ENCODE measurements around the gene CCDC195.
A peak's percentile ranks its signal among the peaks of the same experiment; 100 is the strongest.
"Not testable (repeated sequence)": the region's sequence is repeated elsewhere in the genome, so short reads cannot be mapped to it uniquely, and the experiment has no call there.

CCDC195 gene

DNA sequence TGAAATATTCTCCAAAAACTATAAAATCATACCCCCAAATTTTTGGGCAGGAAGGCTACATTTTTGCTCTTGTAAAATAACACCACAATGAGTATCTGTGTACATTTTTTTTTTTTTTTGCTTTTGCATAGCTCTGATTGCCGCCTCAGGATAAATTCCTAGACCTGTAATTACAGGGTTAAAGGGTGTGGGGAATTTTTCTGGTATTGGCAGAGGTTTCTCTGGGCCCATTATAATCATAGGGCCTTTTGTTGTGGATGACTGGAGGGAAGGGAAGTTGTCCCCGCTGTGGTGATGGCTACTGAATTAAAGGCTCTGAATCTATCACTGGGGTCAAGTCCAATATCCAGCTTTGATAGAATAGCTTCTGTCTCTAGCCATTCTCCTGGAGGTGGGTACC, 26.6 kb downstream of the CCDC195 start:
- DNase-seq: no peak

DNA sequence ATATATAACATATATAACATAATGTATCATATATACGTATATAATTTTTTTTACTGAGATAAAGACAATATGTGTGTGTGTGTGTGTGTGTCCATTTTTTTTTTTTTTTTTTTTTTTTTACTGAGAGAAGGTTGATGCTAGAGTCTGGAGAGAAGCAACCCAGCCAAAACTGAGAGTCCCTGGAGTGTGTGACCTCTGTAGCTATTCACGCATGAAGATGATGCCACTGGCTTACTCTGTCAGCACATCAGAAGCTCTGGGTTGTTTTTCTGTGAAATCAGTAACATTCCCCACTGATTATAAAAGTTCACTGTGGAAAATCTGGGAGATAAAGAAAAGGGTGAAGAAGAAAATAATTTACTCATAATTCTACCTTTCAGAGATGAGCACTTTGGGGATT, 27.2 kb downstream of the CCDC195 start:
- DNase-seq: peak; percentile 32

DNA sequence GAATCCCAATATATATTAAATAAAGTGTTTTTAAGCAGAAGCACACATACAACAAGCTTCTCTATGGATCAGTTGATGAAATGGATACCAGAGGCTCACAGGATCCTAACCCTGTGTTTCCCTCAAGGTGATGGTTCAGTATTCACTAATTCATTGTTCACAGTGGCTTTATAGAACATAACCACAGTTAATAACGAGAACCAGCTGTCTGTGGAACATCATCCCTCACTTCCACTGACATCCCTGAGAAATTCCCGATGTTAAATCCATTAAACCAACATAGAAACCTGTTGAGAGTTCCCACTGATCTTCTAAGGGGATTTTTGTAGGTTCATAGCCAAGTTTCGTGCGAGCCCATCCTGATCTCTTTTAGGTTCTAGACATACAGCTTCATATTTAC, 29.0 kb downstream of the CCDC195 start:
- DNase-seq: no peak

DNA sequence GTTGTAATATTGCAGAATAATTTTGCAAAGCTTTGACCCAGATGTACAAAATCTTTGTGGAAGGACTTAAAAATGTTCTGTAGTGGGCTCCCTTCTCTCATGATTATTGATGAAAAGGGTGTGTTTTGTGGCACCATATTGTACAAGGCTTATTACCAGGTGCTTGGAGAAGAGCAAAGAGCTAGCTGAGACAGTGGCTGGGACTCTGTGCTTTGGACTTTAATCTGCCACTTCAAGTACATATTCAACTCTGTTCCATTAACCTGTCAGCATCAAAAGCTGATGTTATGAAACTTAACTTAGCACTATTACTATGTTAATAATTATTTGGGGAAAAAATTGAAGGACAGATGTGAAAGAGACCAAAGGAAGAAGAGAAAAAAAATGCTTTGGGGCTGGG, 31.0 kb downstream of the CCDC195 start:
- no peak for DNase-seq

DNA sequence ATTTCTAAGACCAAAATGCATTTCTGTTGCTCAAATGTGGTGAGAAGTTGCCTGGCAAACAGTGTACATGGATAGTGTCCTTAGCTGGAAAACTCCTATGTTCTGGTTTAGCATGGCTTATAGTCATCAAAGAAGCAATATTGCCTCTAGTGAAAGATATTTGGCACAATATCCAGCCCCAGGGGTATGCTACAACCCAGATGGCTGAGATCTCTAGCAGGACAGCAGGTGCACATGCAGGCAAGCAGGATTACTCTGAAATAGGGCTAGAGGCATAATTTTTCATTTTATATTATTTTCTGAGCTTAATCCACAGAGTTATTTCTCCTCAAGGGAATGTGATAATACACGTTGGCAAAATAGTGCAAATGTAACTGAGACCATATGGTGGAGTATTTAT, 34.0 kb downstream of the CCDC195 start:
- DNase-seq: peak; percentile 44

DNA sequence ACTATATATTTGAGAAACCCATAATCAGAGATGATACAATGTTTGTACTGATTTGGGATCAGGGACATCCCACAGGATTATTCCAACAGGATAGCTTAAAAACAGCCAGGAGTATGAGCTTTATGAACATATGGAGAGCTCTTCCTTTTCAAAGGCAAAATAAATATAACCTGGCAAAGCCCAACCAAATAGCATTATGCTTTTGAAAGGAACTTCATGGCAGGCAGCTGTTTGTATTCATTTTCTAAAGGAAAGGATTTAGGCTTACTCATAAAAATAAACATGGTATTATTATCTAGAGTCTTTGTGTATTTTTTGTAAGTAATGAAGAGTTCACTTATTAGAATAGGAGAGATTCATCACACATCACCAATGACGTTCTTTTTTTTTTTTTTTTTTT, 44.4 kb downstream of the CCDC195 start:
- DNase-seq: no peak

DNA sequence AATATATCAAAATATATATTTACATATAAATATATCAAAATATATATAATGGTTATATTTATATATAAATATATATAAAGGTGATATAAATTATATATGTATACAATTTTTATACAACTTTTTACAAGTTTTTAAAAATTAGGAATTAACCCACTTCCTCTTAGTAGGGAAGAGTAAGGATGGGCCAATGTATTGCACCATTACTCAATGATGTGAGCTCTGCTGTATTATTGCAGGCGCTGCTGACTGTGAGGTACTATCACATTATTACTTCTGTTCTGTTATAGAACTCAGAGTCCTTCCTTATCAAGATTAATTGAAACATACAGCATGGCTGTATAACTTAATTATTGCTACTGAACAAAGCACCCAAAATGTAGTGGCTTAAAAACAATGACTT, 46.0 kb downstream of the CCDC195 start:
- DNase-seq: no peak

DNA sequence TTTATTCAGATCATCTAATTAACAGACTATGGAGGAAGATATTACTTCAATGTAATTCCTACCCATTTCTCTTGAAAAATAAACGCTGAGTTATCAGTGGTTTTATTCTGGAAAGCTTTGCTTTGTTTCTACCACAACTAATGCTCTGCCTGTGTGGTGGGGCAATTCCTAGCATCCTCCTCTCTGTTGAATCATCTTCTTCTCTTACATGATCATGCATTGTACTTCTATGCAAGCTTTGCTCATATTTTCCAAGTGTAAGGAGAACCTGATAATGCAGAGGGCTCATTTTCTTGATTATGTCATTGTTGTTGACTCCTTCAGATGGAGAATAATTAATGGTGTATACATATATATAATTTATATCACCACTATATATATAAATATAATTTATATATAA, 46.7 kb downstream of the CCDC195 start:
- DNase-seq: no peak

DNA sequence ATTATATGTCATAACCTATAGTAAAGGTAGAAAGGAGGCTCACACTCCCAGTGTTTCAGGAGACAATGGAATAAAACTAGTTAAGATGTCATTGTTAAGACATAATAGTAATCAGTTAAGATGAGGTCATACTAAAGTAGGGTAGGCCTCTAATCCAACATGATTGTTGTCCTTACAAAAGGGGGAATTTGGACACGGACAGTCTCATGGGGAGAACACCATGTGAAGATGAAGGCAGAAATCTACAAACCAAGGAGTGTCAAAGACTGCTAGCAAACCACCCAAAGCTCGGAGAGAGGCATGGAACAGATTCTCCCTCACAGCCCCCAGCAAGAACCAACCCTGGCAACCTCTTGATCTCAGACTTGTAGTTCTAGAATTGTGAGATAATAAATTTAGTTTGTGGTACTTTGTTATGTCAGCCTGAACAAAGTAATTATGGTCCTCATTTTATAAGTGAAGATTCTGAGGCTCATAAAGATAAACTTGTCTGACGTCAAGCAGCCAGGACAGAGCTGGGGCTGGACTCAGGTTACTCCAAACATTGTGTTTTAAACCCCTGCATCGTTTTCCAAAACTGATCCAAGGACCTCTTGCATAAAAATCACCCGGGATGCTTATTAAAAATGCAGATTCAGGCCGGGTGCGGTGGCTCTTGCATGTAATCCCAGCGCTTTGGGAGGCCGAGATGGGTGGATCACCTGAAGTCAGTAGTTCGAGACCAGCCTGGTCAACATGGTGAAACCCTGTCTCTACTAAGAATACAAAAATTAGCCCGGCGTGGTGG, 47.8 kb downstream of the CCDC195 start:
- DNase-seq: no peak

DNA sequence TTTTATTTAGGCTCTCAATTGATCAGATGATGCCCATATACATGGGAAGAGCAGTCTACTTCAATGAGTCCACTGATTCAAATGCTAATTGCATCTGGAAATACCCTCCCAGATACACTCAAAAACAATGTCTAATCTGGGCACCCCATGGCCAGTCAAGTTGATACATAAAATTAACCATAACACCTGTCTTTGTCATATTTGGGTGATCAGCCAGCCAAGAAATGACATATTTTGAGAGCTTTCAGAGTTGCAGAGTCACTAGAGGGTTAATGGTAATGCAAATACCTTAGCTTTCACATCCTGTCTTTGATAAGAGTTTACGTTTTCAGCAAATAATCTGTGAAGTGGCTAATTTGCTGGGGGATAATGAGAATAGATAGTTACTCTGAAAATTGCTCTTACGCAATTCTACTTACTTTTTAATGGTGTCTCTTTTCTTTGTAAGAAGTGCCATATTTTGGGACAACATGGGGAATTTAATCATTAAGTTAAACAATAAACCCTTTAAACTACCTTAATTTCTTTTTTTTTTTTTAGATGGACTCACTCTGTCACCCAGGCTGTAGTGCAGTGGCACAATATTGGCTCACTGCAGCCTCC, 49.1 kb downstream of the CCDC195 start:
- DNase-seq: no peak

DNA sequence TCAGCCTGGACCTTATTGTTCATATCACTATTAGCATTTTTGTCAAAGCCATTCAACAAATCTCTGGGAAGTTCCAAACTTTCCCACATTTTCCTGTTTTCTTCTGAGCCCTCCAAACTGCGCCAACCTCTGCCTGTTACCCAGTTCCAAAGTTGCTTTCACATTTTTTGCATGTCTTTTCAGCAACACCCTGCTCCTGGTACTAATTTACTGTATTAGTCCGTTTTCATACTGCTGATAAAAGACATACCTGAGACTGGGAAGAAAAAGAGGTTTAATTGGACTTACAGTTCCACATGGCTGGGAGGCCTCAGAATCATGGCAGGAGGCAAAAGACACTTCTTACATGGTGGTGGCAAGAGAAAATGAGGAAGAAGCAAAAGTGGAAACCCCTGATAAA, 52.8 kb downstream of the CCDC195 start:
- not testable (repeated sequence) for DNase-seq

DNA sequence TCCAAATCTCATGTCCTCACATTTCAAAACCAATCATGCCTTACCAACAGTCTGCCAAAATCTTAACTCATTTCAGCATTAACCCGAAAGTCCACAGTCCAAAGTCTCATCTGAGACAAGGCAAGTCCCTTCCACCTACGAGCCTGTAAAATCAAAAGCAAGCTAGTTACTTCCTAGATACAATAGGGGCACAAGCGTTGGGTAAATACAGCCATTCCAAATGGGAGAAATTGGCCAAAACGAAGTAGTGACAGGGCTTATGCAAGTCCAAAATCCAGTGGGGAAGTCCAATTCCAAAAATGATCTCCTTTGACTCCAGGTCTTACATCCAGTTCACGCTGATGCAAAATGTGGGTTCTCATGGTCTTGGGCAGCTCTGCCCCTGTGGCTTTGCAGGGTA, 54.5 kb downstream of the CCDC195 start:
- DNase-seq: not testable (repeated sequence)

DNA sequence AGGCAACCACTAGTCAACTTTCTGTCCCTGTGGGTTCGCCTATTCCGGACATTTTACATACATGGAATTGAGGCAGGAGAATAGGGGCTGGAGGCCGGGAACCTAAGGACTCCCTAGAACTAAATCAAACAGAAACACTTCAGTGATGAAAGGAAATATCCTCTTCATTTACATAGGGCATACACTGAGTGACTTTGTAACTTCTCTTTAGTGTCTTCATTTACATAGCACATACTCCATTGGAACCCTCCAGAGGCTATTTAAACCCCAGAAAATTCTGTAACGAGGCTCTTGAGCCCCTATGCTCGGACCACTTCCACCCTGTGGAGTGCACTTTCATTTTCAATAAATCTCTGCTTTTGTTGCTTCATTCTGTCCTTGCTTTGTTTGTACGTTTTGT, 56.5 kb downstream of the CCDC195 start:
- no peak for DNase-seq

DNA sequence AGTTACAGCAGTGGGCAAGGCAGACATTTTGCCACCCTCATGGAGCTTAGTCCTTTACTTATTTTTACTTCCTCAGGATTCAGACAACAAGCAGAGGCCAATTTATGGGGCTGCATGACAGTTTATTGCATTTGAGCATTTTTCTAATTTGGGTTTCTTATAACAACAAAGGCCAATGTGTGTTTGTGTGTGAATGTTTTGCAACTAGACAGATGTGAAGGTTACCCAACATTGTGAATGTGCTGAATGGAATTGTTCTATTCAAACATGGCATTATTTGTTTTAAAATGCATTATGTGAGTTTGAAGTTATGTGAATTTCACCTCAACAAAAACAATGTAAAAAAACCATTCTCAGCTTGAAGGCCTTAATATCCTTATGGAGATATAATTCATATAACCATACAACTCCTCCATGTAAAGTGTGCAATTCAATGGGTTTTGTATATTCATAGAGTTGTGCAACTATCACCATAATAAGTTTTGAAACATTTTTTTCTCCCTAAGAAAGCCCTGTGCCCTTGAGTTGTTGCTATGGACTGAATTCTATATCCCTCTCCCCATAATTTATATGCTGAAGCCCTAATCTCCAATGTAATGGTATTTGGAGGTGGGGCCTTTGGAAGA, 57.3 kb downstream of the CCDC195 start:
- DNase-seq: no peak

DNA sequence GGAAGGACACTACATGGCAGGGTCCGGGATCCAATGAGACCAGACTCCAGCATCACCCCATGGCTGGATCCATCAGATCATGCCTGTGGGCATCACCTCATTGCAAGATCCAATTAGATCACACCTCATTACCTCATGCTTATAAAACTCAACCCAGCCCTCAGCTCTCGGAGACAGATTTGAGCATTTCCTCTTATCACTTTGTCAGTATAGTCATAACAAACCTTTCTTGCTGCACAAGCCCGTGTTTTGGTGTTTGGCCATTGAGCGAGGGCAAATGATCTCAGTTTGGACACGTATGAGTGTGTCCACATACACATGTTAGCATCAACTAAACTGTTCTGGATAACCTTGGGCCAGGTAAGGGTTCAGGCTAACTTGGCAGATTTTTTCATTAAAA, 58.8 kb downstream of the CCDC195 start:
- no peak for DNase-seq

DNA sequence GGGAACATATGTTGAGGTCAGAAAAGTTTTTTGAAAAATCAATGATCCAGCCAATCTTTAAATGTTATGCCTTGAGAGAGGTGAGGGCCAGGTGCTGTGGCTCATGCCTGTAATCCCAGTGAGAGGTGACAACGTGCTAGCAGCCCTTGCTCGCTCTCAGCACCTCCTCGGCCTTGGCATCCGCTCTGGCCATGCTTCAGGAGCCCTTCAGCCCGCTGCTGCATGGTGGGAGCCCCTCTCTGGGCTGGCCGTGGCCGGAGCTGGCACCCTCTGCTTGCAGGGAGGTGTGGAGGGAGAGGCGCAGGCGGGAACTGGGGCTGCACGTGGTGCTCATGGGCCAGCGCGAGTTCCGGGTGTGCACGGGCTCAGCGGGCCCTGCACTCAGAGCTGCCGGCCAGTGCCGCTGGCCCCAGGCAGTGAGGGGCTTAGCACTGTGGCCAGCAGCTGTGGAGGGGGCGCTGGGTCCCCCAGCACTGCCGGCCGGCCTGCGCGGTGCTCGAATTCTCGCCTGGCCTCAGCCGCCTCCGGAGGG, 61.1 kb downstream of the CCDC195 start:
- no peak for DNase-seq
